ENCODE data around the gene RNFT2. TPM values are rescaled to one million over a fixed set of nuclear protein-coding genes. Genes with fewer than 3 reads are reported as not detected.

Gene RNFT2
- polyA plus RNA-seq, 2 of the 4 experiments (the other 2 are of a cell fraction): 2.6 to 7.2 TPM

DNA sequence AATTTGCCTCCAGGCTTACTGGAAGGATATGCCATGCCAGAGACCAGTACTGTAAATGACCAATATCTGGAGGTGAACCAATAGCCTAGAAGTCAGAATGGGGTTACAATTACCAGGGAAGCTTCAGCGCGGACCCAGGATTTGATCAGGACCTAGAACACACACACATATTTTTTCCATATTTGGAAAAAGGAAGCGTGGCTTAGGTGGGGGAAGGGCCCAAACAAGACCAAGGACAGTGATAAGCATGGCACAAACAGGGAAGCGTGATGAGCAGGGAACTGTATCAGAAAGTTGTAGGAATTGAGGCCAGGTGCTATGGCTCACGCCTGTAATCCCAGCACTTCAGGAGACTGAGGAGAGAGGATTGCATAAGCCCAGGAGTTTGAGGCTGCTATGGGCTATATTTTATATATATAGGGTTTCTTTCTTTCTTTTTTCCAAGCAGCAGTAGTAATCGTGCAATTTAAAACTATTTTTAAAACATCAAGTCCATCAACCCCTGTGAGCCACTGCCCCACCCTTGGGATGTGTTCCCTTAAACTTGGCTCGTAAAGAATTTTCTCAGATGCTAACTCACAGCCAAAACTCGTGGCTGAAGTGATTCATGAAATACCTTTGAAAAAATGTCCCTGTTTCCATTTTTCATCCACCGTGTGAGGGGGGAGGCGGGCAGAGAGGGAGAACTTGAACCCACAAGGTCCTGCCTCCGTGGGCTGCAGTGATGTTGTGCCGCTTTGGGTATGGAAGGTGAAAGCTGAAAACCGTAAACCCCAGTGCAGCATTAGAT, 126.5 kb downstream of the RNFT2 start:
- peak overlapping the region; percentile 71 for H3K4me2 ChIP-seq
- peak overlapping the region; percentile 69 to 73 for H3K27ac ChIP-seq
- TF ChIP-seq, protein P1, sequence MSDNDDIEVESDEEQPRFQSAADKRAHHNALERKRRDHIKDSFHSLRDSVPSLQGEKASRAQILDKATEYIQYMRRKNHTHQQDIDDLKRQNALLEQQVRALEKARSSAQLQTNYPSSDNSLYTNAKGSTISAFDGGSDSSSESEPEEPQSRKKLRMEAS (IDR thresholded peaks at IDR 0.05): peak; percentile 52
- TF ChIP-seq, protein P2, sequence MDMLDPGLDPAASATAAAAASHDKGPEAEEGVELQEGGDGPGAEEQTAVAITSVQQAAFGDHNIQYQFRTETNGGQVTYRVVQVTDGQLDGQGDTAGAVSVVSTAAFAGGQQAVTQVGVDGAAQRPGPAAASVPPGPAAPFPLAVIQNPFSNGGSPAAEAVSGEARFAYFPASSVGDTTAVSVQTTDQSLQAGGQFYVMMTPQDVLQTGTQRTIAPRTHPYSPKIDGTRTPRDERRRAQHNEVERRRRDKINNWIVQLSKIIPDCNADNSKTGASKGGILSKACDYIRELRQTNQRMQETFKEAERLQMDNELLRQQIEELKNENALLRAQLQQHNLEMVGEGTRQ (IDR thresholded peaks at IDR 0.05): no peak
- TF ChIP-seq FOSL2 (IDR thresholded peaks at IDR 0.05) (no peak), FOSL2 (CRISPR knock-in tag; IDR thresholded peaks at IDR 0.05) (peak; percentile 38)
- WGBS (ENCODE audit: missing lambda C conversion rate): 37% methylated on average over 13 of the region's 13 CpGs
- H3K4me1 ChIP-seq: peaks cover 41% of the 10 kb centered on the region
- ChIA-PET CTCF (interaction anchor here (1.6 to 1.9 kb wide), 2 partner anchors 9 to 16 kb away, joined by 4 to 20 read pairs; partner anchors contain the start of gene HRK), POLR2A (no interaction called here)
- peak in 1 of 2 experiments; percentile 53 for DNase-seq (ENCODE audit: low read depth in 1 of 2, low spot score in 1 of 2)
- peak; percentile 35 to 63; a peak in 4 of 6 replicates for ATAC-seq
- no peak overlapping the region for H3K4me3 ChIP-seq
- H3K9me3 ChIP-seq: no peaks in the 10 kb centered on the region
- FAIRE-seq: no peak

DNA sequence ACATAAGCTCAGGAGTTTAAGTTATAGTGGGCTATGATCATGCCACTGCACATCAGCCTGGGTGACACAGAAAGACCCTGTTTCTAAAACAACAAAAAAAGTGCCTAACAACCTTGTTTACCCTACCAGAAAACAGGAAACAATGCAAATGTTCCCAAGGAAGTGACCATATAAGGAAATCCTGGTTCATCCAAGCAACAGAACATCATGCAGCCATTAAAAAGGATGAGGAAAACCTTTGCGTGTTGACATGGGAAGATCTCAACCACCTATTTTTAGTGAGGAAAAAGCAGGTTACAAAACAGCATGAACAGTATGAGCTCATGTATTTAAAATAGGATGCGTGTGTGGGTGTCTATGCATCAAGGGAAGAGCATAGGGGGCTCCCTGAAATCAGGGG, 129.4 kb downstream of the RNFT2 start:
- WGBS (ENCODE audit: missing lambda C conversion rate): 86% methylated on average over 2 of the region's 2 CpGs
- CTCF ChIA-PET: interaction anchor here (1.2 to 1.9 kb wide), 3 partner anchors 9 to 159 kb away, joined by 3 to 5 read pairs (median 3); no protein-coding TSS in a partner anchor
- no peak overlapping the region for H3K4me2 ChIP-seq
- no peak overlapping the region for H3K4me3 ChIP-seq
- TF ChIP-seq TFCP2L1 (CRISPR knock-in tag; IDR thresholded peaks at IDR 0.05): no peak
- TF ChIP-seq, protein P2 (IDR thresholded peaks at IDR 0.05): no peak
- no peak for TF ChIP-seq HDAC2 (IDR thresholded peaks at IDR 0.05)
- TF ChIP-seq TP53 (CRISPR knock-in tag; IDR thresholded peaks at IDR 0.05): no peak
- TF ChIP-seq JUN (IDR thresholded peaks at IDR 0.05): no peak
- no peak for TF ChIP-seq BHLHE40 (IDR thresholded peaks at IDR 0.05; ENCODE audit: low read depth, low read length)
- no peak for TF ChIP-seq GATA3 (IDR thresholded peaks at IDR 0.05; ENCODE audit: borderline replicate concordance)
- H3K27ac ChIP-seq: no peak overlapping the region
- no peak for ATAC-seq
- no peaks in the 10 kb centered on the region for H3K9me3 ChIP-seq
- POLR2A ChIA-PET: no interaction called here
- FAIRE-seq: no peak
- no peak for DNase-seq (ENCODE audit: low read depth in 1 of 2, low spot score in 1 of 2)
- H3K4me1 ChIP-seq: peaks cover 19% of the 10 kb centered on the region

DNA sequence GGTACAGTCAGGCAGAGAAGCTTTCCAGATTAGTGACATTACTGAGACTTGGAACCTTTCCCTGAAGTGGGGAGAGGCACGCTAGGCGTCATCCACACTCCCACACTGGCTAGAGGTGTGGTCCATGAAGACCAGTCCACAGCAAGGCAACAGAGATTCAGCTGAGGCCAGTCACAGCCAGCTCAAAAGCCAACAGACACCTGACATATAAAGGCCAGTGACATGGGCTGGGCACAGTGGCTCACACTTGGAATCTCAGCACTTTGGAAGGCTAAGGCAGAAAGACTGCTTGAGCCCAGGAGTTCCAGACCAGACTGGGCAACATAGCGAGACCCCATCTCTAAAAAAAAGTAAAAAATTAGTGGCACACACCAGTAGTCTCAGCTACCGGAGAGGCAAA, 132.2 kb downstream of the RNFT2 start:
- no peak for FAIRE-seq
- POLR2A ChIA-PET: no interaction called here
- 45% methylated on average over 4 of the region's 4 CpGs for whole genome bisulfite sequencing (ENCODE audit: missing lambda C conversion rate)

DNA sequence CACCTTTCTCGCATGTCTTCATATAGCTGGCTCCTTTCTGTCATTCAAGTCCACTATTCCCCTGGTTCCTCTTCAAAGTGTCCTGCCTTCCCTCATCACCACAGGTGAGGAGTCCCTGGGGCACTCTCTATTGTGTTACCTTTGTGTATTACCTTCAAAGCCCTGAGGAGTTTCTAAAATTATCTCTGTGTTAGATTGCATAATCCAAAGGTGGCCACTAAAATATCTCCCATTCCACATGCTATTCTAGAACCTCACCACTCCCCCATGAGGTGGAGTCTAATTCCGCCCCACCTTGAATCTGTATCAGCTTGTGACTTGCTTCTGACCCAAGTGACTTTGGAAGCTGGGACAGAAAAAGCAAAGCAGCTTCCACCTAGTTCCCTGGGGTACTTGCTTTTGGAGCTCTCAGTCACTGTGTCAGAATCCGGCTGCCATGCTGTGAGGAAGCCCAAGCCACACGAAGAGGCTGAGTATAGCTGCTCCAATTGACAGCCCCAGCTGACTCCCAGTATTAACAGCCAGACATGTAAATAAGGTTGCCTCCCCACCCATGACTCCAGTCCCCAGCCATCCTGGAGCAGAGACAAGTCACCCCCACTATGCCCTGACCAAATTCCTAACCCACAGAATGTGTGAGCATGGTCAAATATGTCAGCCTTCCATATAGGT, 136.3 kb downstream of the RNFT2 start:
- peaks cover 4% of the 10 kb centered on the region; the same call in 1 of the 3 replicates for H3K4me1 ChIP-seq
- ATAC-seq (no peak), FAIRE-seq (no peak), DNase-seq (ENCODE audit: low read depth in 1 of 2, low spot score in 1 of 2) (no peak)
- ChIA-PET CTCF (interaction anchor here (0.5 to 3.5 kb wide), 2 partner anchors 8 to 1080 kb away, joined by 3 to 14 read pairs; no protein-coding TSS in a partner anchor), POLR2A (no interaction called here)
- no peak overlapping the region for H3K4me2 ChIP-seq
- TF ChIP-seq HEYL (CRISPR knock-in tag; IDR thresholded peaks at IDR 0.05) (no peak), POLR2AphosphoS2 (conservative IDR thresholded peaks at IDR 0.05; ENCODE audit: low read length) (no peak), NPAS2 (CRISPR knock-in tag; IDR thresholded peaks at IDR 0.05; ENCODE audit: borderline replicate concordance) (no peak), KDM5A (IDR thresholded peaks at IDR 0.05) (no peak)
- TF ChIP-seq, protein P3, sequence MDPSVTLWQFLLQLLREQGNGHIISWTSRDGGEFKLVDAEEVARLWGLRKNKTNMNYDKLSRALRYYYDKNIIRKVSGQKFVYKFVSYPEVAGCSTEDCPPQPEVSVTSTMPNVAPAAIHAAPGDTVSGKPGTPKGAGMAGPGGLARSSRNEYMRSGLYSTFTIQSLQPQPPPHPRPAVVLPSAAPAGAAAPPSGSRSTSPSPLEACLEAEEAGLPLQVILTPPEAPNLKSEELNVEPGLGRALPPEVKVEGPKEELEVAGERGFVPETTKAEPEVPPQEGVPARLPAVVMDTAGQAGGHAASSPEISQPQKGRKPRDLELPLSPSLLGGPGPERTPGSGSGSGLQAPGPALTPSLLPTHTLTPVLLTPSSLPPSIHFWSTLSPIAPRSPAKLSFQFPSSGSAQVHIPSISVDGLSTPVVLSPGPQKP (IDR thresholded peaks at IDR 0.05; ENCODE audit: low read depth, low read length): no peak
- TF ChIP-seq, protein P4, sequence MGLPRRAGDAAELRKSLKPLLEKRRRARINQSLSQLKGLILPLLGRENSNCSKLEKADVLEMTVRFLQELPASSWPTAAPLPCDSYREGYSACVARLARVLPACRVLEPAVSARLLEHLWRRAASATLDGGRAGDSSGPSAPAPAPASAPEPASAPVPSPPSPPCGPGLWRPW (IDR thresholded peaks at IDR 0.05): no peak
- TF ChIP-seq, protein P2 (IDR thresholded peaks at IDR 0.05): no peak
- peaks cover 16% of the 10 kb centered on the region for H3K9me3 ChIP-seq
- H3K4me3 ChIP-seq: no peak overlapping the region
- 29% methylated on average over 4 of the region's 4 CpGs for WGBS (ENCODE audit: missing lambda C conversion rate)
- H3K27ac ChIP-seq: no peak overlapping the region

More for the DNA sequence above, 132.2 kb downstream of the RNFT2 start:
- H3K27ac ChIP-seq: no peak overlapping the region
- DNase-seq (ENCODE audit: low read depth in 1 of 2, low spot score in 1 of 2): no peak
- TF ChIP-seq GATA3 (IDR thresholded peaks at IDR 0.05; ENCODE audit: borderline replicate concordance) (no peak), ZNF302 (CRISPR knock-in tag; IDR thresholded peaks at IDR 0.05) (no peak), EP300 (IDR thresholded peaks at IDR 0.05) (no peak)
- TF ChIP-seq, protein P5, sequence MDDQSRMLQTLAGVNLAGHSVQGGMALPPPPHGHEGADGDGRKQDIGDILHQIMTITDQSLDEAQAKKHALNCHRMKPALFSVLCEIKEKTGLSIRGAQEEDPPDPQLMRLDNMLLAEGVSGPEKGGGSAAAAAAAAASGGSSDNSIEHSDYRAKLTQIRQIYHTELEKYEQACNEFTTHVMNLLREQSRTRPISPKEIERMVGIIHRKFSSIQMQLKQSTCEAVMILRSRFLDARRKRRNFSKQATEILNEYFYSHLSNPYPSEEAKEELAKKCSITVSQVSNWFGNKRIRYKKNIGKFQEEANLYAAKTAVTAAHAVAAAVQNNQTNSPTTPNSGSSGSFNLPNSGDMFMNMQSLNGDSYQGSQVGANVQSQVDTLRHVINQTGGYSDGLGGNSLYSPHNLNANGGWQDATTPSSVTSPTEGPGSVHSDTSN (IDR thresholded peaks at IDR 0.05): no peak
- peak in 1 of 2 experiments; percentile 31; a peak in 4 of 6 replicates for ATAC-seq
- CTCF ChIA-PET: interaction anchor here (0.6 to 1.7 kb wide), 7 partner anchors 10 to 162 kb away, joined by 3 to 9 read pairs (median 5); no protein-coding TSS in a partner anchor
- peaks cover under 1% of the 10 kb centered on the region for H3K4me1 ChIP-seq
- H3K4me2 ChIP-seq: no peak overlapping the region
- peaks cover 16% of the 10 kb centered on the region for H3K9me3 ChIP-seq
- H3K4me3 ChIP-seq: no peak overlapping the region
